HK-2 (cell line): ENCODE data around the gene ECPAS.
"Not testable (repeated sequence)": the region's sequence is repeated elsewhere in the genome, so short reads cannot be mapped to it uniquely, and the experiment has no call there.

Experiments used
- DNase-seq: peaks from one replicate; pipeline ENCODE4 v3.0.0-alpha.2; 2018; ENCODE audit not compliant: unreplicated experiment

The ECPAS gene

GRCh38 chr9:111477677-111478076, 6.5 kb downstream of the ECPAS start:
- DNase-seq = no peak

GRCh38 chr9:111475195-111475594, 9.0 kb downstream of the ECPAS start:
- DNase-seq = no peak

- no peak for DNase-seq
Observed at GRCh38 chr9:111474385-111474784, 9.8 kb downstream of the ECPAS start.

- no peak for DNase-seq
Observed at GRCh38 chr9:111467778-111468367, 16.3 kb downstream of the ECPAS start.

- DNase-seq = no peak
Observed at GRCh38 chr9:111463048-111463447, 21.1 kb downstream of the ECPAS start.

GRCh38 chr9:111458139-111459009, 25.8 kb downstream of the ECPAS start:
- no peak for DNase-seq

GRCh38 chr9:111456529-111456928, 27.7 kb downstream of the ECPAS start:
- no peak for DNase-seq

GRCh38 chr9:111455638-111456037, 28.5 kb downstream of the ECPAS start:
- DNase-seq = no peak

- no peak for DNase-seq
Observed at GRCh38 chr9:111454751-111455150, 29.4 kb downstream of the ECPAS start.

- DNase-seq = no peak
Observed at GRCh38 chr9:111451570-111451969, 32.6 kb downstream of the ECPAS start.

GRCh38 chr9:111450124-111450523, 34.1 kb downstream of the ECPAS start:
- no peak for DNase-seq

GRCh38 chr9:111449705-111450104, 34.5 kb downstream of the ECPAS start:
- no peak for DNase-seq

GRCh38 chr9:111445799-111446198, 38.4 kb downstream of the ECPAS start:
- not testable (repeated sequence) for DNase-seq

GRCh38 chr9:111443454-111443853, 40.7 kb downstream of the ECPAS start:
- DNase-seq = no peak

- no peak for DNase-seq
Observed at GRCh38 chr9:111442360-111443027, 41.7 kb downstream of the ECPAS start.

- no peak for DNase-seq
Observed at GRCh38 chr9:111440226-111440625, 44.0 kb downstream of the ECPAS start.

- DNase-seq = no peak
Observed at GRCh38 chr9:111438541-111439235, 45.5 kb downstream of the ECPAS start.

GRCh38 chr9:111436571-111436970, 47.6 kb downstream of the ECPAS start:
- no peak for DNase-seq

GRCh38 chr9:111433082-111433481, 51.1 kb downstream of the ECPAS start:
- no peak for DNase-seq

- no peak for DNase-seq
Observed at GRCh38 chr9:111431684-111432083, 52.5 kb downstream of the ECPAS start.

GRCh38 chr9:111429175-111429574, 55.0 kb downstream of the ECPAS start:
- DNase-seq = no peak

- DNase-seq = no peak
Observed at GRCh38 chr9:111427186-111427585, 57.0 kb downstream of the ECPAS start.
